ENCODE results near the gene LRP6.

LRP6 gene

DNA sequence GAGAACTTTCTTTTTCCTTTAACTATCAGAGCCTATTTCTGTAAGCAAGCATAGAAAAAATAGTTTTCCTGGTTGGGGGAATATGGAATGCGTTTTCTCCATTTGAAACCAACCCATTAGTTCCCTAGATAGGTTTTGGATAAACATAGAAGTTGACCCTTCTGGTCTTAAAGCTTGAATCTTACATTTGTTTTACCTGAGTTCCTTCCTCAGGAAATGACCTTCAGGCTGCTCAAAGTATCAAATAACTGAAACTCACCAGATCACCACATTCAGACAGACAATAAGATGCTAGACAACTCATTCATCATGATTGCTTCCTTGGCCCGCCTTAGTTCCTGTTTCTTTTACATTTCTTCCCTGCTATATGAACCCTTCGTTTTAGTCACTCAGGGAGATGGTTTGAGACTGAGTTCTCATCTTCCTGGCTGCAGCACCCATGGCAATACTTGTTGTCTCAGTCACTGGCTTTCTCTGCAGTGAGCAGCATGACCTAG, 52.2 kb downstream of the LRP6 start:
- H3K27ac ChIP-seq (ENCODE audit: low read length): no peak overlapping the region
- H3K9me3 ChIP-seq (ENCODE audit: control insufficient read depth in 2 of 2, low read length in 2 of 2): no peaks in the 10 kb centered on the region

DNA sequence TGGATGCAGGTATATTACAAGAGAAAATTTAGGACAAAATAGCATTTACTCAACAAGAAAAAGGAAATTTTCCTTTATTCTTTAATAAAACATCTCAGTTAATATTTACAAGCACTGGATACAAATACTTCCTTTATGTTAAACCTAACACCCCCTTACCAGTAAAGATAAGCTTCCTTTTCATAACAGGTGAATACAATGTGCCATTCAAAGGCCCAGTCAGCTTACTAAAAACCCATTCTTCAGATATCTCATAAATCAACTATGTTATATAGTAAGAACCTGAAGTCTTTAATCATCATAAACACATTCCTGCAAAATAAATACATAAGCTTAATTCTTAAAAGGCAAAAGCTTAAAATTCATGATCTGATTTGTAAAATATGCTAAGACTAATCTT, 52.6 kb downstream of the LRP6 start:
- Histone ChIP-seq H3K9ac (ENCODE audit: low read length in 2 of 2) (no peak overlapping the region), H3K27me3 (ENCODE audit: control insufficient read depth in 1 of 2, insufficient read depth in 2 of 2, low read length in 2 of 2) (no peaks in the 10 kb centered on the region), H3K9me3 (ENCODE audit: control insufficient read depth in 2 of 2, low read length in 2 of 2) (no peaks in the 10 kb centered on the region), H3K36me3 (ENCODE audit: control insufficient read depth in 2 of 2, insufficient read depth in 2 of 2, low read length in 2 of 2) (no peaks in the 10 kb centered on the region), H3K4me3 (ENCODE audit: low read length in 2 of 2) (no peak overlapping the region), H3K27ac (ENCODE audit: low read length) (no peak overlapping the region), H3K4me1 (ENCODE audit: control insufficient read depth, insufficient read depth, low read length) (no peaks in the 10 kb centered on the region)

More for the DNA sequence above, 52.2 kb downstream of the LRP6 start:
- Histone ChIP-seq H3K4me3 (ENCODE audit: low read length in 2 of 2) (no peak overlapping the region), H3K36me3 (ENCODE audit: control insufficient read depth in 2 of 2, insufficient read depth in 2 of 2, low read length in 2 of 2) (no peaks in the 10 kb centered on the region), H3K27me3 (ENCODE audit: control insufficient read depth in 1 of 2, insufficient read depth in 2 of 2, low read length in 2 of 2) (no peaks in the 10 kb centered on the region), H3K4me1 (ENCODE audit: control insufficient read depth, insufficient read depth, low read length) (no peaks in the 10 kb centered on the region), H3K9ac (ENCODE audit: low read length in 2 of 2) (no peak overlapping the region)

DNA sequence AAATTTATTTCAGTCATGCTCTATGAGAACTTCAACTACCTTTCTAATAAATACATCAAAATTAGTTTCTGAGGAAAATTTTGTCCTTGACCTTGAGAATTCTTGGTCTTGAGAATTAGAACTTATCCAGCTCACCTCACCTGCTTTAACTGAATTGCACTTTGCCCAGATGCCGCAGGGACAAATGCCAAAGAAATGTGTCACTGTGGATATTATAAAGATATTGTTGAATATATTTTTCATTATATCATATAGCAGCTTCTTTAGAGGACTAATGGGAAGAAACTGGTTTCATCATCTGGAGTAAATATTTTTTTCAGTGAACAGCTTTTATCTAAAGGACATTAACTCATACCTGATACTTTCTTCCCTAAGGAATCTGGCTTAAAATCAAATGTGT, 54.1 kb downstream of the LRP6 start:
- H3K9ac ChIP-seq (ENCODE audit: low read length in 2 of 2): no peak overlapping the region
- H3K4me1 ChIP-seq (ENCODE audit: control insufficient read depth, insufficient read depth, low read length): no peaks in the 10 kb centered on the region
- no peaks in the 10 kb centered on the region for H3K36me3 ChIP-seq (ENCODE audit: control insufficient read depth in 2 of 2, insufficient read depth in 2 of 2, low read length in 2 of 2)
- no peak overlapping the region for H3K27ac ChIP-seq (ENCODE audit: low read length)
- no peaks in the 10 kb centered on the region for H3K9me3 ChIP-seq (ENCODE audit: control insufficient read depth in 2 of 2, low read length in 2 of 2)
- H3K27me3 ChIP-seq (ENCODE audit: control insufficient read depth in 1 of 2, insufficient read depth in 2 of 2, low read length in 2 of 2): no peaks in the 10 kb centered on the region
- H3K4me3 ChIP-seq (ENCODE audit: low read length in 2 of 2): no peak overlapping the region

DNA sequence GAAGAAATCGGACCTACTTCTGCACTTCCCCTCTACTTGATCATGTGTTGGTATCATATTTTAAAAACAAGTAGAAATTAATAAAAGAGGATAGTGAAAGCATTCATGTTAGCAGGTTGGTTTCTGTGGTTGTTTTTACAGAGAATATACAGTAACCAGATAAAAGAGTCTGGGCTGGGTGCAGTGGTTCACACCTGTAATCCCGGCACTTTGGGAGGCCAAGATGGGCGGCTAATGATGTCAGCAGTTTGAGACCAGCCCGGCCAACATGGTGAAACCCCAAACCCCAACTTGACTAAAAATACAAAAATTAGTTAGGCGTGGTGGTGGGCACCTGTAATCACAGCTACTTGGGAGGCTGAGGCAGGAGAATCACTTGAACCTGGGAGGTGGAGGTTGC, 55.9 kb downstream of the LRP6 start:
- H3K9ac ChIP-seq (ENCODE audit: low read length in 2 of 2): no peak overlapping the region
- no peaks in the 10 kb centered on the region for H3K36me3 ChIP-seq (ENCODE audit: control insufficient read depth in 2 of 2, insufficient read depth in 2 of 2, low read length in 2 of 2)
- H3K27ac ChIP-seq (ENCODE audit: low read length): no peak overlapping the region
- H3K4me3 ChIP-seq (ENCODE audit: low read length in 2 of 2): no peak overlapping the region
- H3K9me3 ChIP-seq (ENCODE audit: control insufficient read depth in 2 of 2, low read length in 2 of 2): no peaks in the 10 kb centered on the region
- no peaks in the 10 kb centered on the region for H3K4me1 ChIP-seq (ENCODE audit: control insufficient read depth, insufficient read depth, low read length)
- no peaks in the 10 kb centered on the region for H3K27me3 ChIP-seq (ENCODE audit: control insufficient read depth in 1 of 2, insufficient read depth in 2 of 2, low read length in 2 of 2)

DNA sequence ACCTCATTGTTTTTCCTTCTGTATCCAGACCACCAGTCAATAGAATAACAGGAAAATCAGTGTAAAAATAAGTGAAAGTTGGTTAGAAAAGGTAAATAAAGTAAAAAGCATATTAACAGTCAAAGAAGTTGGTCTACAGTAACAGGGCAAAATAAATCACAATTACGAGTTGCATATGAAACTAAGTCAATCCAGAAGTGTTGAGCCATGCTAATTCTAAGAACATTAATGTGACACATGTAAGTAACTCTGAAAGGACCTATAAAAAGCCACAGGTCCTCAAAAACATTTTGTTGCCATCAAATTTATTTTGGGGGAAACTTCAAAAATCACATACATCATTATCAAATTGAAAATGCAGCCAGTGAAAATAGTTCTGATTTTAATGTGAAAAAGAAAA, 56.4 kb downstream of the LRP6 start:
- no peak overlapping the region for H3K4me3 ChIP-seq (ENCODE audit: low read length in 2 of 2)
- no peaks in the 10 kb centered on the region for H3K9me3 ChIP-seq (ENCODE audit: control insufficient read depth in 2 of 2, low read length in 2 of 2)
- no peak overlapping the region for H3K27ac ChIP-seq (ENCODE audit: low read length)
- H3K9ac ChIP-seq (ENCODE audit: low read length in 2 of 2): no peak overlapping the region
- H3K27me3 ChIP-seq (ENCODE audit: control insufficient read depth in 1 of 2, insufficient read depth in 2 of 2, low read length in 2 of 2): no peaks in the 10 kb centered on the region
- H3K36me3 ChIP-seq (ENCODE audit: control insufficient read depth in 2 of 2, insufficient read depth in 2 of 2, low read length in 2 of 2): no peaks in the 10 kb centered on the region
- H3K4me1 ChIP-seq (ENCODE audit: control insufficient read depth, insufficient read depth, low read length): no peaks in the 10 kb centered on the region

DNA sequence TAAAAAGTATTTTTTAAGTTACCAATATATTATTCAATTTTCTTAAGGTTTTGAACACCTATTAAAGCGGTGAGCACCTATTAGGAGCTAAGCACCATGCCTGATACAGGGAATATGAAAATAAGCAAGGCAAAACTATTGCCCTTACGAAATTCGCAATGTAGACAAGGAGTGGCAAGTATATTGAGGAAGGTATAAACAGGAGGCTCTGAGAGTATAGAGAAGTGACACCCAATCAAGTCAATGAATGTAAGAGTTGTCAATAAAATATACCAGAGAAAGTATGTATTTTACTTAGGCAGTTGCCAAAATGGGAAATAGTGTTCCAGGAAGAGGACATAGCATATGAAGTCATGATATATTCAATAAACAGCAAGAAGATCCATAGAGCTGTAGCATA, 57.2 kb downstream of the LRP6 start:
- H3K4me3 ChIP-seq (ENCODE audit: low read length in 2 of 2): no peak overlapping the region

DNA sequence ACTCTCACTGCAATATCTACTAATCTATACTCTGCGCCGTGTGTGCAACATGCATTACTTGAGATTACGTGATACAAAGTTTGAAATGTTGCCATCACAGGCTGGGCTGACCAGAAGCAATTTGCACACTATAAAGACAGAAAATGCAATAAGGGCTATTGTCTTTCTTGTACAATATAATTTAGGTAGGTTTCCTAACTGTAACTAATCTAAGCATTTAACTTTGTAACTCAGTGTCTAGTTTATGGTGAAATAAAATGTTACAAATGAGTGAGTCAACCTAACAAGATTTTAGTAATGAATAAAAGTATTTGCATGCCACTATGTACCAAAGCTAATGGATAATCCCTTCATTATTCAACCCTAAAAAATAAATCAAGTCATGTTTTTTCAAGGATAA, 57.8 kb downstream of the LRP6 start:
- Histone ChIP-seq H3K9me3 (ENCODE audit: control insufficient read depth in 2 of 2, low read length in 2 of 2) (no peaks in the 10 kb centered on the region), H3K27me3 (ENCODE audit: control insufficient read depth in 1 of 2, insufficient read depth in 2 of 2, low read length in 2 of 2) (no peaks in the 10 kb centered on the region), H3K9ac (ENCODE audit: low read length in 2 of 2) (no peak overlapping the region), H3K27ac (ENCODE audit: low read length) (no peak overlapping the region), H3K4me3 (ENCODE audit: low read length in 2 of 2) (no peak overlapping the region), H3K4me1 (ENCODE audit: control insufficient read depth, insufficient read depth, low read length) (no peaks in the 10 kb centered on the region), H3K36me3 (ENCODE audit: control insufficient read depth in 2 of 2, insufficient read depth in 2 of 2, low read length in 2 of 2) (no peaks in the 10 kb centered on the region)

More for the DNA sequence above, 57.2 kb downstream of the LRP6 start:
- H3K27me3 ChIP-seq (ENCODE audit: control insufficient read depth in 1 of 2, insufficient read depth in 2 of 2, low read length in 2 of 2): no peaks in the 10 kb centered on the region
- no peak overlapping the region for H3K27ac ChIP-seq (ENCODE audit: low read length)
- H3K36me3 ChIP-seq (ENCODE audit: control insufficient read depth in 2 of 2, insufficient read depth in 2 of 2, low read length in 2 of 2): no peaks in the 10 kb centered on the region
- H3K4me1 ChIP-seq (ENCODE audit: control insufficient read depth, insufficient read depth, low read length): no peaks in the 10 kb centered on the region
- H3K9me3 ChIP-seq (ENCODE audit: control insufficient read depth in 2 of 2, low read length in 2 of 2): no peaks in the 10 kb centered on the region
- no peak overlapping the region for H3K9ac ChIP-seq (ENCODE audit: low read length in 2 of 2)

DNA sequence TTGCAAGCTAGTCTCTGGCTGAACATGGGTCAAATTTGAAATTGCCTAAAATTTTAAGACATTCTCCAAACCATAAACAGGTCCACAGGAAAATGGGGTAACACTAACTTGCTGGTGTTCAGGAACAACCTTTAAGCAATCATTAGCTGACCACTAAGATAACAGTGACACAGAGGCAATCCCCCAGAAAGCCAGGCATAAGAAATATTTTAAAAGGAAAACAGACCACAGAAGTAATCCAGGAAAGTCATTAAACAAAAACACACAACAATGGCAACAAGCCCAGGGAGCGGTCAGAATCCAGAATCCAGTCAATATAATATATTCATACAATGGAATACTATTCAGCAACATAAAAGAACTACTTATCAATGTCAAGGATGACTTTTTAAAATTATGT, 59.1 kb downstream of the LRP6 start:
- Histone ChIP-seq H3K27me3 (ENCODE audit: control insufficient read depth in 1 of 2, insufficient read depth in 2 of 2, low read length in 2 of 2) (no peaks in the 10 kb centered on the region), H3K4me3 (ENCODE audit: low read length in 2 of 2) (no peak overlapping the region), H3K27ac (ENCODE audit: low read length) (no peak overlapping the region)

DNA sequence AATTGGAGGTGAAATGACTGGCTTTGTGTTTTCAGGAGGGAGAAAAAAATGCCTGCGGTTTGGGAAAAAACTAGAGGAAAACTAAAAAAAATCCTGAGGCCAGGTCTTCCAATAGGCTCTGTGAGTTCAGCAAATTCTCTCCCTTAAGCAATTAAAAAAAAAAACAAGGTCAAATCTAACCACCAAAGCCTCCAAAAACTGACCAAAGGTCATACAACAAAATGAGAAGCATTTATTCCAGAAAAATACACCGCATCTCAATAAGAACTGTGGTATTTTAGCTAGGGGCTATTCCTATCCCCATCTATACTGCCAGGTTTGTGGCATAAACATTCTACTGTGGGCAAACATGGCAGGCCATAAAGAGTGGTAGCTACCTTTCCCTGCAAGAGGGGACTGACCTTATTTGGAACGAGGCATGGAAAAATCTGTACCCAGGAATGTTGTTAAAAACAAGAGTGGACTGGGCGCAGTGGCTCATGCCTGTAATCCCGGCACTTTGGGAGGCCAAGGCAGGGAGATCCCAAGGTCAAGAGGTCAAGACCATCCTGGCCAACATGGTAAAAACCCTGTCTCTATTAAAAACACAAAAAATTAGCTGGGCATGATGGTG, 60.0 kb downstream of the LRP6 start:
- Histone ChIP-seq H3K4me3 (ENCODE audit: low read length in 2 of 2) (no peak overlapping the region), H3K4me1 (ENCODE audit: control insufficient read depth, insufficient read depth, low read length) (no peaks in the 10 kb centered on the region), H3K27me3 (ENCODE audit: control insufficient read depth in 1 of 2, insufficient read depth in 2 of 2, low read length in 2 of 2) (no peaks in the 10 kb centered on the region), H3K9ac (ENCODE audit: low read length in 2 of 2) (no peak overlapping the region), H3K9me3 (ENCODE audit: control insufficient read depth in 2 of 2, low read length in 2 of 2) (no peaks in the 10 kb centered on the region), H3K27ac (ENCODE audit: low read length) (no peak overlapping the region), H3K36me3 (ENCODE audit: control insufficient read depth in 2 of 2, insufficient read depth in 2 of 2, low read length in 2 of 2) (peaks cover 0 to 2% of the 10 kb centered on the region in 2 donors)

More for the DNA sequence above, 59.1 kb downstream of the LRP6 start:
- no peak overlapping the region for H3K9ac ChIP-seq (ENCODE audit: low read length in 2 of 2)
- no peaks in the 10 kb centered on the region for H3K36me3 ChIP-seq (ENCODE audit: control insufficient read depth in 2 of 2, insufficient read depth in 2 of 2, low read length in 2 of 2)
- H3K9me3 ChIP-seq (ENCODE audit: control insufficient read depth in 2 of 2, low read length in 2 of 2): no peaks in the 10 kb centered on the region
- no peaks in the 10 kb centered on the region for H3K4me1 ChIP-seq (ENCODE audit: control insufficient read depth, insufficient read depth, low read length)

DNA sequence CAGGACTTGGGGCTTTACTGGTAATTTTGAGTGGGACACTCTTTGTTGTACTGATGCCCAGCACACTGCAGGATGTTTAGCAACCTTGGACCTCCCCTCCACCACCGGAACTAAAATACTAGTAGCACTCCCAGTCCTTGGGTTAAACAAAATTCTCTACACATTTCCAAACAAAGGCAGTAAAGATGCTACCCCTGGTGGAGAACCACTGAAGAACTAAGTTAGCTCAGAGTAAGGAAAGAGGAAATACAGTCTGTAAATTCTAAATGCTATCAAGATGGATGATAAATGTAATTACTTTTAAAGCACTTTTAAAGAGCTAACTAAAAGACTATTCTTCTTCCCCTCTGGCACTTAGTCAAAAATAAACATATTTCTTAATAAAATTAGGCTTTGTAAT, 64.1 kb downstream of the LRP6 start:
- H3K27ac ChIP-seq (ENCODE audit: low read length): no peak overlapping the region
- H3K9me3 ChIP-seq (ENCODE audit: control insufficient read depth in 2 of 2, low read length in 2 of 2): no peaks in the 10 kb centered on the region
- H3K27me3 ChIP-seq (ENCODE audit: control insufficient read depth in 1 of 2, insufficient read depth in 2 of 2, low read length in 2 of 2): no peaks in the 10 kb centered on the region
- H3K4me3 ChIP-seq (ENCODE audit: low read length in 2 of 2): no peak overlapping the region
- peaks cover 0 to 2% of the 10 kb centered on the region in 2 donors for H3K36me3 ChIP-seq (ENCODE audit: control insufficient read depth in 2 of 2, insufficient read depth in 2 of 2, low read length in 2 of 2)
- no peak overlapping the region for H3K9ac ChIP-seq (ENCODE audit: low read length in 2 of 2)
- no peaks in the 10 kb centered on the region for H3K4me1 ChIP-seq (ENCODE audit: control insufficient read depth, insufficient read depth, low read length)

DNA sequence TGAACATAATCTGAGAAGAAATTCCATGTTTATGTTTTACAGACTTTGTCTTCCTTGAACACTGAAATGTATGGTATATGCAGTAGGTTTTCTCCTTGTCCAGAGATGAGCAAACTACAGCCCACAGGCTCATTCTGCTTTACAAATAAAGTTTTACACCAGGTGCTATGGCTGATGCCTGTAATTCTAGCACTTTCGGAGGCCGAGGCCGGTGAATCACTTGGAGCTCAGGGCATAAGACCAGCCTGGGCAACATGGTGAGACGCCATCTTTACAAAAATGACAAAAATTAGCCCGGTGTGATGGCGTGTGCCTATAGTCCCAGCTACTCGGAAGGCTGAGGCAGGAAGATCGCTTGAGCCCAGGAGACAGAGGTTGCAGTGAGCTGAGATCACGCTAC, 64.7 kb downstream of the LRP6 start:
- H3K36me3 ChIP-seq (ENCODE audit: control insufficient read depth in 2 of 2, insufficient read depth in 2 of 2, low read length in 2 of 2): peaks cover 0 to 2% of the 10 kb centered on the region in 2 donors

More for the DNA sequence above, 64.7 kb downstream of the LRP6 start:
- H3K9me3 ChIP-seq (ENCODE audit: control insufficient read depth in 2 of 2, low read length in 2 of 2): no peaks in the 10 kb centered on the region
- no peaks in the 10 kb centered on the region for H3K27me3 ChIP-seq (ENCODE audit: control insufficient read depth in 1 of 2, insufficient read depth in 2 of 2, low read length in 2 of 2)
- H3K4me1 ChIP-seq (ENCODE audit: control insufficient read depth, insufficient read depth, low read length): no peaks in the 10 kb centered on the region
- H3K4me3 ChIP-seq (ENCODE audit: low read length in 2 of 2): no peak overlapping the region
- no peak overlapping the region for H3K27ac ChIP-seq (ENCODE audit: low read length)
- H3K9ac ChIP-seq (ENCODE audit: low read length in 2 of 2): no peak overlapping the region

All from stomach smooth muscle (tissue), 2 donors.